ENCODE data around the gene ACOT12. TPM values are rescaled to one million over a fixed set of nuclear protein-coding genes. Genes with fewer than 3 reads are reported as not detected.
A peak's percentile ranks its signal among the peaks of the same experiment; 100 is the strongest.

Gene ACOT12
- polyA plus RNA-seq, 3 donors = not detected

DNA sequence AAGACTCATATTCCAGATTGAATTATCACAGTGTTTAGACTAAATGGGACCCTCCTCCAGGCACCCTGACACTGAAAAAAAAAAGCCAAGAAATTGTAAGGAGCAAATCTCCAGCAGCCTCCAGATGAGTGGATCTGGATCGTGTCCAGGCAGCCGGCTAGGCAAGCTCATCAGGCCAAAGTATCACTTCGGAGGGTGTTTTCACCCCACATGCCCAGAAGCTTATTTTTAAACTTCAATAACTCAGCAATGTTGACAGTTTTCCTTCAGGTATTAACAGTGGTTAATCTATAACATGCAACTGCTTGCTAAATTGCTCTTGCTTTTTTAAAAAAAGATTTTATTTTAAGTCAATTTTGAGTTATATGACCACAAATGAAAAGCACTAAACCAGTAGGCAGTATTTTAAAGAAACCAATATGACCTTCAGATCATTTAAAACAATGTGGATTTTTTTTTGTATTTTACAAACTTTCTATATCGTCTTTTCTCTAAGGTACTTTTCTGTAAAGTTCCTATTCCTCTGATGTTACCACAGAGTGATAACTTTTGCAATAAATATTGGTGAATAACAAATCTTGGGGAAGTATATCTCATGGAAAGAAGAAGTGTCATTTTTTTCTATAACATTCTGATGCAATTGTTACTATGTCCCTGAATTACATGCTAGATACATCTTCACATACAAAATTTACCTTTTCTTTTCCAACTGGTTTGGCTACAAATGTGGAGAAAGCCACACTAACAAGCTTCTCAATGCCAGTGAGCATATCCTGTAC, 30.7 kb downstream of the ACOT12 start:
- Histone ChIP-seq H3K4me1 (ENCODE audit: control insufficient read depth in 1 of 2, insufficient read depth in 2 of 2, low read length in 2 of 2) (peaks cover 16 to 20% of the 10 kb centered on the region in 2 donors), H3K4me3 (replicated peaks in 1 of 3; ENCODE audit: low read depth in 2 of 3, low read length in 3 of 3) (no peak overlapping the region), H3K4me2 (replicated peaks; ENCODE audit: extremely low read depth, low read length, poor library complexity, severe bottlenecking) (peak overlapping the region; percentile 11), H2AFZ (ENCODE audit: insufficient read depth, low read depth, low read length, poor library complexity, severe bottlenecking) (no peak overlapping the region), H3K27ac (ENCODE audit: low read depth in 1 of 2, low read length in 2 of 2) (peak overlapping the region in 1 of 2 donors; percentile 12), H4K20me1 (ENCODE audit: insufficient read depth, low read length) (no peaks in the 10 kb centered on the region), H3K27me3 (ENCODE audit: control insufficient read depth in 2 of 2, insufficient read depth in 2 of 2, low read length in 2 of 2) (no peaks in the 10 kb centered on the region), H3K36me3 (replicated peaks in 1 of 2; ENCODE audit: control insufficient read depth in 1 of 2, insufficient read depth in 2 of 2, low read length in 2 of 2) (no peaks in the 10 kb centered on the region), H3K9me3 (replicated peaks in 1 of 2; ENCODE audit: control insufficient read depth in 1 of 2, insufficient read depth in 1 of 2, low read length in 2 of 2) (no peaks in the 10 kb centered on the region), H3K9ac (ENCODE audit: insufficient read depth, low read length, poor library complexity, severe bottlenecking) (no peak overlapping the region), H3K79me2 (ENCODE audit: insufficient read depth, low read length) (no peaks in the 10 kb centered on the region)
- no peaks in the 10 kb centered on the region for H3K36me3 Mint-ChIP-seq
- H3K4me1 Mint-ChIP-seq = peaks cover 22% of the 10 kb centered on the region
- H3K27ac Mint-ChIP-seq = peak overlapping the region; percentile 17 to 90 (median 69)
- TF ChIP-seq, protein P1, sequence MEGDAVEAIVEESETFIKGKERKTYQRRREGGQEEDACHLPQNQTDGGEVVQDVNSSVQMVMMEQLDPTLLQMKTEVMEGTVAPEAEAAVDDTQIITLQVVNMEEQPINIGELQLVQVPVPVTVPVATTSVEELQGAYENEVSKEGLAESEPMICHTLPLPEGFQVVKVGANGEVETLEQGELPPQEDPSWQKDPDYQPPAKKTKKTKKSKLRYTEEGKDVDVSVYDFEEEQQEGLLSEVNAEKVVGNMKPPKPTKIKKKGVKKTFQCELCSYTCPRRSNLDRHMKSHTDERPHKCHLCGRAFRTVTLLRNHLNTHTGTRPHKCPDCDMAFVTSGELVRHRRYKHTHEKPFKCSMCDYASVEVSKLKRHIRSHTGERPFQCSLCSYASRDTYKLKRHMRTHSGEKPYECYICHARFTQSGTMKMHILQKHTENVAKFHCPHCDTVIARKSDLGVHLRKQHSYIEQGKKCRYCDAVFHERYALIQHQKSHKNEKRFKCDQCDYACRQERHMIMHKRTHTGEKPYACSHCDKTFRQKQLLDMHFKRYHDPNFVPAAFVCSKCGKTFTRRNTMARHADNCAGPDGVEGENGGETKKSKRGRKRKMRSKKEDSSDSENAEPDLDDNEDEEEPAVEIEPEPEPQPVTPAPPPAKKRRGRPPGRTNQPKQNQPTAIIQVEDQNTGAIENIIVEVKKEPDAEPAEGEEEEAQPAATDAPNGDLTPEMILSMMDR (IDR thresholded peaks at IDR 0.05) = no peak
- intact Hi-C loops (cut with micrococcal nuclease) = no loop called here
- peak; percentile 26 to 48 (median 45) for DNase-seq
- peak overlapping the region in 1 of 2 donors; percentile 48 for H3K4me3 Mint-ChIP-seq
- H3K9me3 Mint-ChIP-seq = peaks cover 0 to 2% (median 0%) of the 10 kb centered on the region in 7 donors
- peaks cover 1 to 4% (median 4%) of the 10 kb centered on the region in 3 donors for H3K27me3 Mint-ChIP-seq (ENCODE audit: low read depth in 3 of 3)
- 100% methylated on average over 1 of the region's 4 CpGs for WGBS (ENCODE audit: insufficient coverage)

DNA sequence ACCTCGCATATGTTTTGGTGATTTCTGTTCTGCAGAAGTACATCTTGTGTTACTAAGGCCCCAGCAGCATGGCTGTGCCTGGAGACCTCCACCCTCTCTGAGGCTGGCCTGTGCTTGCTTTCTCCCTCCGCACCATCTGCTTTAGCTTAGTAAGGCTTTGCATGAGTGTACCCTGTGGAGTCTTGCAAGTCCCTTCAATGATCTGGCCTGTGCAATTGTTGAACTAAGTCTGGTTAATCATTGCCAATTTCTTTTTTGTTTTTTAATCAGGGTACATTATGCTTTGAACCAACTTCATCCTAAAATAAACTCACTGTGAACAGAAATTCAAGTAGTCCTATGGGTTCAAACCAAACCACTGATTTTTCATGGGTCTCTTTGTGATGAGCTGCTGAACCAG, 32.3 kb downstream of the ACOT12 start:
- Histone ChIP-seq H3K36me3 (replicated peaks in 1 of 2; ENCODE audit: control insufficient read depth in 1 of 2, insufficient read depth in 2 of 2, low read length in 2 of 2) (no peaks in the 10 kb centered on the region), H3K27ac (ENCODE audit: low read depth in 1 of 2, low read length in 2 of 2) (no peak overlapping the region), H3K4me1 (ENCODE audit: control insufficient read depth in 1 of 2, insufficient read depth in 2 of 2, low read length in 2 of 2) (peaks cover 16 to 20% of the 10 kb centered on the region in 2 donors), H3K9ac (ENCODE audit: insufficient read depth, low read length, poor library complexity, severe bottlenecking) (no peak overlapping the region), H3K4me2 (replicated peaks; ENCODE audit: extremely low read depth, low read length, poor library complexity, severe bottlenecking) (no peak overlapping the region), H3K4me3 (replicated peaks in 1 of 3; ENCODE audit: low read depth in 2 of 3, low read length in 3 of 3) (no peak overlapping the region), H4K20me1 (ENCODE audit: insufficient read depth, low read length) (no peaks in the 10 kb centered on the region), H3K9me3 (replicated peaks in 1 of 2; ENCODE audit: control insufficient read depth in 1 of 2, insufficient read depth in 1 of 2, low read length in 2 of 2) (no peaks in the 10 kb centered on the region), H2AFZ (ENCODE audit: insufficient read depth, low read depth, low read length, poor library complexity, severe bottlenecking) (no peak overlapping the region), H3K79me2 (ENCODE audit: insufficient read depth, low read length) (no peaks in the 10 kb centered on the region), H3K27me3 (ENCODE audit: control insufficient read depth in 2 of 2, insufficient read depth in 2 of 2, low read length in 2 of 2) (no peaks in the 10 kb centered on the region)
- TF ChIP-seq, protein P1 (IDR thresholded peaks at IDR 0.05) = no peak
- Mint-ChIP-seq H3K4me1 (peaks cover 22% of the 10 kb centered on the region), H3K27ac (no peak overlapping the region), H3K4me3 (no peak overlapping the region), H3K27me3 (ENCODE audit: low read depth in 3 of 3) (peaks cover 1 to 4% (median 4%) of the 10 kb centered on the region in 3 donors), H3K9me3 (peaks cover 0 to 2% (median 0%) of the 10 kb centered on the region in 7 donors), H3K36me3 (no peaks in the 10 kb centered on the region)
- DNase-seq = no peak
- 100% methylated on average over 1 of the region's 2 CpGs for WGBS (ENCODE audit: insufficient coverage)
- intact Hi-C loops (cut with micrococcal nuclease) = no loop called here
